DOHH2 (cell line): Measurements from ENCODE around the gene CNTN1.

ENCODE experiments used
- H3F3A ChIP-seq: fragments of 200-600 bp; sonication (generic), shearing (Covaris generic); 2 replicates; pipeline ENCODE4 v1.6.0; 2016; ENCODE audit warnings: antibody characterized with exemption, mild to moderate bottlenecking; ENCODE audit not compliant: control insufficient read depth, insufficient read depth
- H3K27ac ChIP-seq: fragments of 200-600 bp; sonication (generic); 2 replicates; pipeline ENCODE4 v1.5.1; 2014; ENCODE audit warnings: low read depth, mild to moderate bottlenecking, low read length, moderate library complexity
- H3K27me3 ChIP-seq: fragments of 200-600 bp; sonication (generic); 2 replicates; pipeline ENCODE4 v1.6.1; 2014; ENCODE audit warnings: mild to moderate bottlenecking, low read length, mixed read lengths; ENCODE audit not compliant: control insufficient read depth
- H3K36me3 ChIP-seq: fragments of 200-600 bp; sonication (generic); 2 replicates; pipeline ENCODE4 v1.6.1; 2014; ENCODE audit warnings: mild to moderate bottlenecking, low read length, moderate library complexity, mixed read lengths; ENCODE audit not compliant: control insufficient read depth
- H3K4me1 ChIP-seq: fragments of 200-600 bp; sonication (generic); 2 replicates; pipeline ENCODE4 v1.6.1; 2014; ENCODE audit warnings: mild to moderate bottlenecking, low read length, mixed read lengths; ENCODE audit not compliant: control insufficient read depth
- H3K4me2 ChIP-seq: fragments of 200-600 bp; sonication (generic); 2 replicates; pipeline ENCODE4 v1.6.0; 2014; ENCODE audit warnings: mild to moderate bottlenecking, low read length, moderate library complexity
- H3K4me3 ChIP-seq: fragments of 200-600 bp; sonication (generic); 2 replicates; pipeline ENCODE4 v1.5.1; 2014; ENCODE audit warnings: mild to moderate bottlenecking, low read length, mixed read lengths
- H3K79me2 ChIP-seq: fragments of 200-600 bp; sonication (generic); 2 replicates; pipeline ENCODE4 v1.6.1; 2014; ENCODE audit warnings: mild to moderate bottlenecking, low read length, mixed read lengths; ENCODE audit not compliant: control insufficient read depth
- H3K9me2 ChIP-seq: fragments of 200-600 bp; sonication (generic); replicated peaks from 2 replicates; pipeline ENCODE4 v1.6.1; 2014; ENCODE audit warnings: mild to moderate bottlenecking, low read length, mixed read lengths; ENCODE audit not compliant: control insufficient read depth
- H3K9me3 ChIP-seq: fragments of 200-600 bp; sonication (generic); 2 replicates; pipeline ENCODE4 v1.6.1; 2014; ENCODE audit warnings: antibody characterized with exemption, low read length, mixed read lengths; ENCODE audit not compliant: control insufficient read depth, insufficient read depth
- H4K20me1 ChIP-seq: fragments of 200-600 bp; sonication (generic); 2 replicates; pipeline ENCODE4 v1.6.0; 2014; ENCODE audit warnings: low read depth, mild to moderate bottlenecking, antibody characterized with exemption, low read length, moderate library complexity; ENCODE audit not compliant: control insufficient read depth, insufficient read depth
- EZH2phosphoT487 ChIP-seq: fragments of 200-600 bp; sonication (generic); IDR thresholded peaks from 2 replicates; pipeline ENCODE4 v1.6.1; 2017; ENCODE audit warnings: borderline replicate concordance, mild to moderate bottlenecking, antibody characterized with exemption, low read length, moderate library complexity, mixed read lengths
- TF ChIP-seq, protein P1 (sequence below): fragments of 200-600 bp; sonication (generic); IDR thresholded peaks from one replicate; pipeline ENCODE4 v1.5.1; 2014; ENCODE audit warnings: antibody characterized with exemption, mild to moderate bottlenecking, low read depth, low read length; ENCODE audit not compliant: poor library complexity, severe bottlenecking

The CNTN1 gene

DNA sequence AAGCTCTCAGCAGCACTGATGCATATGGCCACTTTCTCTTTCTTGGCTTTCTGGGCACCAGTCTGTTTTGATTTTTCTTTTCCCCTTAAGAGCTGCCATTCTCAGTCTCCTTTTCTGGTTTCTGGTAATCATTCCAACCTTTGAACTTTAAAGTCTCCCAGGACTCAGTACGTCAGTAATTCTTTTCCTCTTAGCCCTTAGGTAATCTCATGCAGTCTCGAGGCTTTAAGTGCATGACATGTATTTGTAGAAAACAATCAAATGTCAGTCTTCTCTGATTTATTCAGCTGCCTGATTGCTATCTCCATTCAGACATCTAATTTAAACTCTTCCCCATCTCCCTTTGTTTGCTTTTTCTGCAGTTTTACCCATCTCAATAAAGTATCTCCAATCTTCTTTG, 356.8 kb downstream of the CNTN1 start:
- no peaks in the 10 kb centered on the region for H4K20me1 ChIP-seq
- H3K4me2 ChIP-seq = no peak overlapping the region
- H3K27ac ChIP-seq = no peak overlapping the region
- no peaks in the 10 kb centered on the region for H3K79me2 ChIP-seq
- H3K36me3 ChIP-seq = no peaks in the 10 kb centered on the region
- H3K27me3 ChIP-seq = no peaks in the 10 kb centered on the region
- no peaks in the 10 kb centered on the region for H3K9me2 ChIP-seq
- H3K4me1 ChIP-seq = no peaks in the 10 kb centered on the region
- TF ChIP-seq, protein P1, sequence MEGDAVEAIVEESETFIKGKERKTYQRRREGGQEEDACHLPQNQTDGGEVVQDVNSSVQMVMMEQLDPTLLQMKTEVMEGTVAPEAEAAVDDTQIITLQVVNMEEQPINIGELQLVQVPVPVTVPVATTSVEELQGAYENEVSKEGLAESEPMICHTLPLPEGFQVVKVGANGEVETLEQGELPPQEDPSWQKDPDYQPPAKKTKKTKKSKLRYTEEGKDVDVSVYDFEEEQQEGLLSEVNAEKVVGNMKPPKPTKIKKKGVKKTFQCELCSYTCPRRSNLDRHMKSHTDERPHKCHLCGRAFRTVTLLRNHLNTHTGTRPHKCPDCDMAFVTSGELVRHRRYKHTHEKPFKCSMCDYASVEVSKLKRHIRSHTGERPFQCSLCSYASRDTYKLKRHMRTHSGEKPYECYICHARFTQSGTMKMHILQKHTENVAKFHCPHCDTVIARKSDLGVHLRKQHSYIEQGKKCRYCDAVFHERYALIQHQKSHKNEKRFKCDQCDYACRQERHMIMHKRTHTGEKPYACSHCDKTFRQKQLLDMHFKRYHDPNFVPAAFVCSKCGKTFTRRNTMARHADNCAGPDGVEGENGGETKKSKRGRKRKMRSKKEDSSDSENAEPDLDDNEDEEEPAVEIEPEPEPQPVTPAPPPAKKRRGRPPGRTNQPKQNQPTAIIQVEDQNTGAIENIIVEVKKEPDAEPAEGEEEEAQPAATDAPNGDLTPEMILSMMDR = no peak
- no peak for TF ChIP-seq EZH2phosphoT487
- H3K9me3 ChIP-seq = no peaks in the 10 kb centered on the region
- no peaks in the 10 kb centered on the region for H3F3A ChIP-seq
- no peak overlapping the region for H3K4me3 ChIP-seq

DNA sequence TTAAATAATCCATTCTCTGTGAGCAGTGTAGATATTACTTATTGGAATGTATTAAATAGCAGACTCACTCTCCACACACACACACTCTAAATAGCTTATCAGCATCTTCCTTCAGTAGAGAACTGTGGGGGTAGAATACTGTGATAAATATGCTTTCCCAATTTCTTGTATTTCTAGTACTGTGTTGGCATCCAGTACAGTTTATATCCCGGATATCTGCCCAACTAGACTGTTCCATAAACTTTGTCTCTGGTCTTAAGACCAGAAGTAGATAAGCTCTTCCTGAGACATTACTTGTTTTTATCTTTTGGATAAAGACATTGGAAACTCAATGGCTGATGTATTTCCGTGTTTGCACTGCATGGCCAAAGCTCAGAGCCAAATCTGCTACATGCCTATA, 359.7 kb downstream of the CNTN1 start:
- H3K9me2 ChIP-seq = no peaks in the 10 kb centered on the region

DNA sequence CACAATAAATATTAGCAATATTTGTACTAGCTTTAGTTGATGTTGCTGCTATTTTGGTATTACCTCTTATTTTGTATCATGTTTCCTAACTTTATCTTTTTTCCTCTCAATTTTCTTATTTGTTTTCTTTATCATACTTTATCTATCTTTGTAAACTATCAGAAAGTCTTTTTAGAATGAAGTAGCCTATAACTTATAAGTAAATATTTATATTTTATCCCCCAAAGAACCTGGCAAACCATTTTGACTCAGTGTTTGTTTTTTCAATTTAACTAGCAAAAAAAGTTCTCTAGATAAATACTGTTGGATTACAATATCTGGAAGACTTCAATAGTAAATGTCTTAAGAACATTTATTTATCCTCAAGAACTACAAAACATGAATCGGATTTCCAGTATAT, 360.2 kb downstream of the CNTN1 start:
- TF ChIP-seq, protein P1 = no peak
- TF ChIP-seq EZH2phosphoT487 = no peak
- H4K20me1 ChIP-seq = no peaks in the 10 kb centered on the region
- H3K9me3 ChIP-seq = no peaks in the 10 kb centered on the region
- H3F3A ChIP-seq = no peaks in the 10 kb centered on the region
- no peak overlapping the region for H3K4me2 ChIP-seq
- H3K4me3 ChIP-seq = no peak overlapping the region
- no peaks in the 10 kb centered on the region for H3K9me2 ChIP-seq
- no peaks in the 10 kb centered on the region for H3K27me3 ChIP-seq
- H3K4me1 ChIP-seq = no peaks in the 10 kb centered on the region
- H3K79me2 ChIP-seq = no peaks in the 10 kb centered on the region
- no peak overlapping the region for H3K27ac ChIP-seq
- H3K36me3 ChIP-seq = no peaks in the 10 kb centered on the region

More for the DNA sequence above, 359.7 kb downstream of the CNTN1 start:
- Histone ChIP-seq H3F3A (no peaks in the 10 kb centered on the region), H3K36me3 (no peaks in the 10 kb centered on the region), H3K4me1 (no peaks in the 10 kb centered on the region), H3K4me3 (no peak overlapping the region), H3K4me2 (no peak overlapping the region), H3K27me3 (no peaks in the 10 kb centered on the region), H3K79me2 (no peaks in the 10 kb centered on the region), H3K9me3 (no peaks in the 10 kb centered on the region), H4K20me1 (no peaks in the 10 kb centered on the region), H3K27ac (no peak overlapping the region)
- no peak for TF ChIP-seq EZH2phosphoT487
- TF ChIP-seq, protein P1 = no peak

DNA sequence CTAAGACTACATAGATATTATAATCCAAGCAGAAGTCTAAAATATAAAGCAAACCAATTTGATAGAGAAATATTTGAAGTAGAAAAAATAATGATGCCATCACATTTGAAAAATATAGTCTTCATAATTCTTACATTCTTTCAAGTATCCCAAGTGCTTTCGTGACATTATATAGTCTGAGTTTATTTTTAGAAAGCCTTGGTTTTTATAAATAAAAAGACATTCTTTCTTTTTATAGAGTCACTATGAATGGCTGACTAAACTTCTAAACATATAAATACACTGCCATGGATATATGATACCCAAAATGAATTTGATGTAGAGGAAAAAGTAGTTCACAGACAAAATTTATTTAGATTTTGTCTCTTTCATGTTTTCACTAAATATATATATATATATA, 360.8 kb downstream of the CNTN1 start:
- Histone ChIP-seq H3K9me2 (no peaks in the 10 kb centered on the region), H3K4me3 (no peak overlapping the region), H4K20me1 (no peaks in the 10 kb centered on the region), H3K9me3 (no peaks in the 10 kb centered on the region), H3K79me2 (no peaks in the 10 kb centered on the region), H3F3A (no peaks in the 10 kb centered on the region), H3K4me1 (no peaks in the 10 kb centered on the region), H3K27me3 (no peaks in the 10 kb centered on the region), H3K4me2 (no peak overlapping the region), H3K27ac (no peak overlapping the region), H3K36me3 (no peaks in the 10 kb centered on the region)
- TF ChIP-seq, protein P1 = no peak
